Right ventricle myocardium inferior (tissue), 1 donor: ENCODE measurements around the gene GALNT12. TPM values are rescaled to one million over a fixed set of nuclear protein-coding genes. Genes with fewer than 3 reads are reported as not detected.

Source experiments
- ATAC-seq: fragments of 200-7000 bp; cut with Tn5 transposase; one replicate; pipeline ENCODE4 v1.9.1; 2020; ENCODE audit warnings: mild to moderate bottlenecking, moderate library complexity
- DNase-seq: peaks from one replicate; pipeline ENCODE4 v3.0.0; 2021; ENCODE audit errors: missing footprints
- intact Hi-C: fragments of 100-400 bp; cut with DNase I; formaldehyde crosslinking; loops from one replicate; pipeline ENCODE4 v1.11.0; 2022
- total RNA-seq: library from RNA; stranded (reverse); fragmentation: NEBNext Ultra II Directional; extraction: Animal tissue kit (Norgen Biotek cat#: 25700); gene quantifications from one replicate; pipeline ENCODE4 v1.2.1, GENCODE V29; 2021
- donor health status: DM: no; HTN: yes; CAD: no; lungs with severe emphysema.

Gene GALNT12
- total RNA-seq, 1 donor from 2014 or later, result 0.54 TPM

DNA sequence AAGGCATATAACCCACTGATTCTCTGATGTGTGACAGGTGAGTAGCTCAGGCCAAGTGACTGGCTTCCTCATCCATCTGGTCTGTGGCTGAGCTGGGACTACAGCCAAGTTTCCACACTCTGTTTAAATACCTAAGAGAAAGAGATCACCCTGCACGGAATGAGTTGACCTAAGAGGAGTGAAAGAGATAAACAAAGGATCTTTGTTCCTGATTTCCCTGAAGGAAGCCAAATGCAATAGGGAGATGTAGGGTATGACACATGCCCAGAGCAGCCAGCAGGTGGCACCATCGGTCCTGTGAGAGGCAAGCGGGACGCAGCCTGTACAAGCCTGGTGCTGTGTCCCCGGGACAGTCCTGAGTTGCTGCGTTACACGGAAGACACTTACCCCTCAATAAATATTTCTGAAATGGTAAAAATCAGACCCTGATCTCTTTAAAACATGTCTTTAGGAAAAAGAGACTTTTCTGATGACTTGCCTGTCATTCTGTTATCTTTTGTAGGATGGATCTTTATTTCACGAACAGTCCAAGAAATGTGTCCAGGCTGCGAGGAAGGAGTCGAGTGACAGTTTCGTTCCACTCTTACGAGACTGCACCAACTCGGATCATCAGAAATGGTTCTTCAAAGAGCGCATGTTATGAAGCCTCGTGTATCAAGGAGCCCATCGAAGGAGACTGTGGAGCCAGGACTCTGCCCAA lies 41.1 kb downstream of the GALNT12 start:
- ATAC-seq (peak; percentile 98), DNase-seq (peak; percentile 96)
- intact Hi-C loops, result loop anchor here (1.0 kb wide), 1 partner anchor 292 kb away; no protein-coding TSS in a partner anchor

GRCh38 chr9:98849563-98849962 lies 42.1 kb downstream of the GALNT12 start:
- intact Hi-C loops, result no loop called here

GRCh38 chr9:98850851-98851729 lies 43.6 kb downstream of the GALNT12 start:
- ATAC-seq (no peak), DNase-seq (no peak)
- intact Hi-C loops, result no loop called here

More at GRCh38 chr9:98849563-98849962, 42.1 kb downstream of the GALNT12 start:
- no peak for ATAC-seq
- DNase-seq, result no peak

- DNase-seq (no peak), ATAC-seq (no peak)
- intact Hi-C loops, result no loop called here
Observed at GRCh38 chr9:98851730-98852459, 44.4 kb downstream of the GALNT12 start.

GRCh38 chr9:98852460-98852734 lies 44.9 kb downstream of the GALNT12 start:
- DNase-seq, result no peak
- intact Hi-C loops, result no loop called here
- ATAC-seq, result no peak

- DNase-seq (no peak), ATAC-seq (no peak)
- intact Hi-C loops, result no loop called here
Observed at GRCh38 chr9:98852961-98853360, 45.5 kb downstream of the GALNT12 start.

GRCh38 chr9:98854266-98854665 lies 46.8 kb downstream of the GALNT12 start:
- DNase-seq, result no peak
- intact Hi-C loops, result no loop called here
- no peak for ATAC-seq

DNA sequence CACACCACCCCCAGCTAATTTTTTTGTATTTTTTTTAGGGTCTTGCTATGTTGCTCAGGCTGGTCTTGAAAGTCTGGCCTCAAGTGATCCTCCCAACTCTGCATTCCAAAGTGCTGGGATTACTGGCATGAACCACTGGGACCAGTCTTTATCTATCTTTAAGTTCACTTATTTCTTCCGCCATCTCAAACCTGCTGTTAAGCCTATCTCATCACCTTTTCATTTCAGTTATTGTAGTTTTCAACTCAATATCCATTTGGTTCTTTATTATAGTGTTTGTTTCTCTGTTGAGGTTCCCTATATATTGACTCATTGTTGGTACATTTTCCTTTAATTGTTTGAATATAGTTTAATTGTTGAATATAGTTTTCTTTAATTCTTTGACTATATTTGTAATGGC lies 48.1 kb downstream of the GALNT12 start:
- DNase-seq, result no peak
- no peak for ATAC-seq
- intact Hi-C loops, result no loop called here

DNA sequence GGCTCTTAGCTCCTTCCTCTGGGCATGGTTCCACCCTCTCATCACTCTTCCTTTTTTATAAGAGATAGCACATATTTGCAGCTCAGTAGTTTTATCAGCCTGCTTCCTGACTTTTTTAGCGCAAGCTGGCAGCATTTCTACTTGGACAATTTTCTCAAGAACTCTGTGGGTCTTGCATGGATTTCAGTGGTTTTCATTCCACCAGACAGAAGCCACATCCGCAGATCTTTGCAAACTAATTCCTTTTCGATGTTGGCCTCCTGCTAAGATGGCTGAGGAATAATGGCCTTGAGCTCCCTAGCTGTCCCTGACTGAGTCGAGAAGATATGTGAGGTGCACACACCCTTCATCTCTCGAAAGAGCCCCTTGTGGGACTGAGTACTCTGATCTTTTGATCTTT lies 49.5 kb downstream of the GALNT12 start:
- no peak for DNase-seq
- no peak for ATAC-seq
- intact Hi-C loops, result no loop called here

DNA sequence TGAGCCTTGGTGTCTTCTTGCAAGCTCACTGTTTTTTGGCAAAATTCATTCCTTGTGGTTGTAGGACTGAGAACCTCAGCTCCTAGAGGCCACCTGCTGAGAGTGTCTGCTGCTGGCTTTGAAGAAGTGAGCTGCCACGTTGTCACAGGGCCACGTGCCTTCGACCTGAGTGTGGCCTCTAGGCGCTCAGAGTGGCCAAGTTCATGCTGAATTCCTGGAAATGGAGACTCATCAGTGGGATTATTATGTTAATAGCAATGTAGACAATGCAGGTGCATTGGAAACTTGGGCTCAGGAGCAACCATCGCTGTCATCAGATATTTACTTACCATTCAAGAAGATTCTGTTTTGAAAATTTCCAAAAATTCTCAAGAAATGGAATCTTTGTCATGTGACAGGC lies 52.5 kb downstream of the GALNT12 start:
- intact Hi-C loops, result loop anchor here (2.0 to 10.0 kb wide), 2 partner anchors 85 to 153 kb away; partner anchors contain the start of gene COL15A1
- DNase-seq, result no peak
- no peak for ATAC-seq

GRCh38 chr9:98860871-98861293 lies 53.4 kb downstream of the GALNT12 start:
- peak; percentile 80 for ATAC-seq
- intact Hi-C loops, result loop anchor here (1.0 to 10.0 kb wide), 4 partner anchors 84 to 279 kb away; partner anchors contain the start of gene COL15A1
- no peak for DNase-seq

- intact Hi-C loops, result loop anchor here (1.0 to 10.0 kb wide), 4 partner anchors 83 to 278 kb away; partner anchors contain the start of gene COL15A1
- ATAC-seq (peak; percentile 24), DNase-seq (no peak)
Observed at GRCh38 chr9:98861781-98862504, 54.5 kb downstream of the GALNT12 start.

GRCh38 chr9:98862936-98863335 lies 55.5 kb downstream of the GALNT12 start:
- intact Hi-C loops, result loop anchor here (10.0 kb wide), 1 partner anchor 82 kb away; the partner anchor contains the start of gene COL15A1
- DNase-seq (no peak), ATAC-seq (no peak)

- ATAC-seq (peak; percentile 78), DNase-seq (no peak)
- intact Hi-C loops, result loop anchor here (2.0 to 10.0 kb wide), 2 partner anchors 44 to 80 kb away; partner anchors contain the start of gene COL15A1
Observed at GRCh38 chr9:98864281-98865174, 57.1 kb downstream of the GALNT12 start.

- intact Hi-C loops, result loop anchor here (2.0 to 10.0 kb wide), 2 partner anchors 43 to 79 kb away; partner anchors contain the start of gene COL15A1
- ATAC-seq (no peak), DNase-seq (no peak)
Observed at GRCh38 chr9:98865284-98865875, 57.9 kb downstream of the GALNT12 start.

DNA sequence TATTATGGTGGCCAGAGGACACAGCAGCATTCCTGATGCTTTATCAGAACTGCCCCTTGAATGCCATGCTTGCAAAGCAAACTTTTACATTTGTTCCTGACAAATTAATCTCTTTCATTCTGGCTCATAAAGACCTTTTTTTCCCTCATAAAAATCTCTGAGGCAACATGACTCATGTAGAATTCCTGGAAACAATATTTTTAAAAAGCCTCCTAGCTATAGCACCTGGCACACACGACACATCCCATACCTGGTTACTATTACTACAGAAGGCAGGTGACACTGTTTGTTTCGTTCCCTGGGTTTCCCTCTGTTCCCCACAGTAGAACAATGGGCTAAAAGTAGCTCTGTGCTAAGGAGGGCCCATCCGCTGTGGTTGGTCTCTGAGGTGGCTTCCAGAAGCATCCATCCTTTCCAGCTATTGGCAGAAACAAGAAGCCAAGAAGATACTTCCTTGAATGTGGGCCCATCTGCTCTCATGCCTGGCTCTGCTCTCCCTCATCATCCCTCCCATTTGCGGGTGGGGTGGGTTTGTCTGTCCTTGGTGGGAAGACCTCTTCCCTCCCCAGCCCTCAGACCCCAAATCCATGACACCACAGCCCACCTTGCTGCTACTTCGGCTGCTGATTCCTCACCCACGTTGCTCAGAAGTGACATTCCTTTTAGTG lies 59.1 kb downstream of the GALNT12 start:
- ATAC-seq (no peak), DNase-seq (no peak)
- intact Hi-C loops, result loop anchor here (2.0 to 10.0 kb wide), 3 partner anchors 20 to 108 kb away; partner anchors contain the start of gene COL15A1
